Duodenal mucosa (tissue), 2 donors: ENCODE data around the gene QRICH2.
"Not testable (repeated sequence)": the region's sequence is repeated elsewhere in the genome, so short reads cannot be mapped to it uniquely, and the experiment has no call there.

Experiments used
- H3K27ac ChIP-seq: one replicate; pipeline ENCODE4 v1.7.0; 2013; ENCODE audit warnings: low read depth, low read length
- H3K27me3 ChIP-seq, 2 donors: one replicate each; pipeline ENCODE4 v1.7.0; 2013; ENCODE audit warnings: low read length in 2 of 2, control low read depth in 1 of 2; ENCODE audit not compliant: insufficient read depth in 2 of 2, control insufficient read depth in 1 of 2
- H3K36me3 ChIP-seq, 2 donors: one replicate each; pipeline ENCODE4 v1.7.0; 2013; ENCODE audit warnings: low read length in 2 of 2, control low read depth in 1 of 2; ENCODE audit not compliant: insufficient read depth in 2 of 2, control insufficient read depth in 1 of 2
- H3K4me1 ChIP-seq, 2 donors: one replicate each; pipeline ENCODE4 v1.7.0; 2013; ENCODE audit warnings: low read length in 2 of 2, control low read depth in 1 of 2; ENCODE audit not compliant: insufficient read depth in 2 of 2, control insufficient read depth in 1 of 2
- H3K4me3 ChIP-seq, 2 donors: one replicate each; pipeline ENCODE4 v1.7.0; 2013; ENCODE audit warnings: low read length in 2 of 2, low read depth in 1 of 2
- H3K9ac ChIP-seq, 2 donors: one replicate each; pipeline ENCODE4 v1.7.0; 2013; ENCODE audit warnings: low read length in 2 of 2, low read depth in 1 of 2
- H3K9me3 ChIP-seq, 2 donors: one replicate each; pipeline ENCODE4 v1.7.0; 2013; ENCODE audit warnings: low read length in 2 of 2, control low read depth in 1 of 2; ENCODE audit not compliant: control insufficient read depth in 1 of 2

Gene QRICH2

GRCh38 chr17:76272541-76273444 is 35.3 kb downstream of the QRICH2 start:
- Histone ChIP-seq H3K36me3 (peaks cover 12 to 21% of the 10 kb centered on the region in 2 donors), H3K27me3 (no peaks in the 10 kb centered on the region), H3K4me3 (peak overlapping the region; percentile 72 to 75), H3K4me1 (peaks cover 47% of the 10 kb centered on the region in 2 donors), H3K9me3 (no peaks in the 10 kb centered on the region), H3K27ac (no peak overlapping the region), H3K9ac (peak overlapping the region; percentile 80 to 85)

- Histone ChIP-seq H3K36me3 (peaks cover 13 to 24% of the 10 kb centered on the region in 2 donors), H3K9ac (peak overlapping the region; percentile 80 to 85), H3K27ac (peak overlapping the region; percentile 80), H3K27me3 (no peaks in the 10 kb centered on the region), H3K4me1 (peaks cover 53 to 56% of the 10 kb centered on the region in 2 donors), H3K4me3 (peak overlapping the region; percentile 72 to 75), H3K9me3 (no peaks in the 10 kb centered on the region)
Measured at GRCh38 chr17:76271669-76272540, 36.2 kb downstream of the QRICH2 start.

- H3K27ac ChIP-seq, result peak overlapping the region; percentile 80
- peaks cover 13 to 24% of the 10 kb centered on the region in 2 donors for H3K36me3 ChIP-seq
- no peaks in the 10 kb centered on the region for H3K27me3 ChIP-seq
- H3K4me1 ChIP-seq, result peaks cover 56 to 62% of the 10 kb centered on the region in 2 donors
- H3K4me3 ChIP-seq, result peak overlapping the region; percentile 72 to 75
- no peaks in the 10 kb centered on the region for H3K9me3 ChIP-seq
- H3K9ac ChIP-seq, result peak overlapping the region; percentile 80 to 85
Measured at GRCh38 chr17:76270770-76271668, 37.1 kb downstream of the QRICH2 start.

DNA sequence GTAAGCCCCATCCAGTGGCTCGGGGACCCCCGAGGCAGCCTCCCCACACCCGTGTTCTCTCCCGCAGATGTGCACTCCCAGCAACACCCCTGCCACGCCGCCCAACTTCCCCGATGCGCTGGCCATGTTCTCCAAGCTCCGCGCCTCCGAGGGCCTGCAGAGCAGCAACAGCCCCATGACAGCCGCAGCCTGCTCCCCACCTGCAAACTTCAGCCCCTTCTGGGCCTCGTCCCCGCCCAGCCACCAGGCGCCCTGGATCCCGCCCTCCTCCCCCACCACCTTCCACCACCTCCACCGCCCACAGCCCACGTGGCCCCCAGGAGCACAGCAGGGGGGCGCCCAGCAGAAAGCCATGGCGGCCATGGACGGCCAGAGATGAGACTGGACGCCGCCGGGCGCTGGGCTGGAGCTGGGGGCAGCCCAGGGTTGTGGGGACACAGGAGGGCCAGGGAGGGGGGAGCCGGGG is 37.9 kb downstream of the QRICH2 start:
- peak overlapping the region in 1 of 2 donors; percentile 51 for H3K4me3 ChIP-seq
- H3K36me3 ChIP-seq, result peaks cover 13 to 24% of the 10 kb centered on the region in 2 donors
- no peaks in the 10 kb centered on the region for H3K9me3 ChIP-seq
- H3K27me3 ChIP-seq, result no peaks in the 10 kb centered on the region
- H3K4me1 ChIP-seq, result peaks cover 56 to 62% of the 10 kb centered on the region in 2 donors
- no peak overlapping the region for H3K27ac ChIP-seq
- H3K9ac ChIP-seq, result no peak overlapping the region

- H3K4me3 ChIP-seq, result peak overlapping the region; percentile 13 to 51
- peaks cover 13 to 24% of the 10 kb centered on the region in 2 donors for H3K36me3 ChIP-seq
- H3K27me3 ChIP-seq, result no peaks in the 10 kb centered on the region
- no peaks in the 10 kb centered on the region for H3K9me3 ChIP-seq
- peak overlapping the region in 1 of 2 donors; percentile 42 for H3K9ac ChIP-seq
- no peak overlapping the region for H3K27ac ChIP-seq
- peaks cover 59 to 67% of the 10 kb centered on the region in 2 donors for H3K4me1 ChIP-seq
Measured at GRCh38 chr17:76268991-76269981, 38.8 kb downstream of the QRICH2 start.

GRCh38 chr17:76268015-76268749 is 39.9 kb downstream of the QRICH2 start:
- Histone ChIP-seq H3K4me1 (peaks cover 70 to 78% of the 10 kb centered on the region in 2 donors), H3K9ac (peak overlapping the region; percentile 67 to 76), H3K4me3 (peak overlapping the region; percentile 37 to 60), H3K36me3 (peaks cover 13 to 24% of the 10 kb centered on the region in 2 donors), H3K27ac (peak overlapping the region; percentile 54), H3K27me3 (no peaks in the 10 kb centered on the region), H3K9me3 (no peaks in the 10 kb centered on the region)

DNA sequence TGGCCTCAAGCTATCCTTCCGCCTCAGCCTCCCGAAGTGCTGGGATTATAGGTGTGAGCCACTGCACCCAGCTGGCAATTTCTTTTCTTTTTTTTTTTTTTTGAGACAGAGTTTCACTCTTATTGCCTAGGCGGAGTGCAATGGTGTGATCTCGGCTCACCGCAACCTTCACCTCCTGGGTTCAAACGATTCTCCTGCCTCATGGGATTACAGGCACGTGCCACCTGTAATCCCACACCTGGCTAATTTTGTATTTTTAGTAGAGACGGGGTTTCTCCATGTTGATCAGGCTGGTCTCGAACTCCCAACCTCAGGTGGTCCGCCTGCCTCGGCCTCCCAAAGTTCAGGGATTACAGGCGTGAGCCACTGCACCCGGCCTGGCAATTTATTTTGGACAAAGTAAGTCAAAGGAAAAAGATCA is 40.5 kb downstream of the QRICH2 start:
- Histone ChIP-seq H3K9ac (peak overlapping the region; percentile 67 to 76), H3K36me3 (peaks cover 13 to 24% of the 10 kb centered on the region in 2 donors), H3K4me1 (peaks cover 67 to 81% of the 10 kb centered on the region in 2 donors), H3K4me3 (peak overlapping the region; percentile 37 to 60), H3K27ac (peak overlapping the region; percentile 54)
- H3K9me3 ChIP-seq, H3K27me3 ChIP-seq: not testable (repeated sequence)

DNA sequence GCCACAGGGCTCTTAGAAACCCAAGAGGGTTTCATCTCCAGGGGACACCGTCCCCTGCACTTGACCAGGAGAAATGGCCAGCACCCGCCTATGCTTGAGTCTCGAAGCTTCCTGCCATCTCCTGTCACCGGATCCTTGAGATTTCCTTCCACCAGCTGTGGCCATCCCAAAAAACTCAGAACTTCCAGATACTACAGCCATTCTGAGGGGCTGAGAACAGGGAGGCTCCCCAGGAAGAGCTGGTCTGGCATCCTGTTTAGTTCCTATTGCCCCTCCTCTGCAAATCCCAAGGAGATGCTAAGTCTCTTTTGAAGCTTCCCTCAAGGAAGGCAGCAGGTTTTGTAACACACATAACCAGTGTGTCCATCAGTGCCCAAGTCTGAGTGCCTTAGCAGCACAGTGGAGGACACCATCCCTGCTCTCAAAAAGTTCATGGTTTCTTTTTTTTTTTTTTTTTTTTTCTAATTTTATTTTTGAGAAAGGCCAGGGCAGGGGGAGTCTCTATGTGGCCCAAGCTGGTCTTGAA is 41.0 kb downstream of the QRICH2 start:
- Histone ChIP-seq H3K9ac (peak overlapping the region; percentile 91 to 93), H3K4me3 (peak overlapping the region; percentile 87 to 92), H3K36me3 (peaks cover 13 to 24% of the 10 kb centered on the region in 2 donors), H3K27ac (peak overlapping the region; percentile 48), H3K4me1 (peaks cover 65 to 81% of the 10 kb centered on the region in 2 donors), H3K9me3 (no peaks in the 10 kb centered on the region), H3K27me3 (no peaks in the 10 kb centered on the region)
